H1 (cell line): ENCODE results near the gene STX17. TPM values are rescaled to one million over a fixed set of nuclear protein-coding genes. Genes with fewer than 3 reads are reported as not detected.
A peak's percentile ranks its signal among the peaks of the same experiment; 100 is the strongest.

ENCODE experiments used
- CTCF ChIA-PET: fragments of 300-600 bp; sonication (Branson Sonifier 250); formaldehyde crosslinking; loops from one replicate; lab custom pipeline; 2021; ENCODE audit not compliant: partially characterized antibody; lab: Charles Lee
- POLR2A ChIA-PET: fragments of 300-600 bp; sonication (Branson Sonifier 250); formaldehyde crosslinking; loops from one replicate; lab custom pipeline; 2021; ENCODE audit warnings: inconsistent platforms; ENCODE audit not compliant: partially characterized antibody; lab: Charles Lee
- DNase-seq, 2 experiments: peaks; one replicate each; pipeline versions ENCODE4 v3.0.0 to v3.0.0-alpha.2; 2010 to 2022; ENCODE audit warnings: low spot score in 2 of 2, low read depth in 1 of 2, mixed read lengths in 1 of 2
- FAIRE-seq: peaks from 2 replicates; lab custom pipeline; 2011; peaks lifted over from hg19 to GRCh38; lab: Jason Lieb, UNC
- H2AFZ ChIP-seq: 2 replicates; pipeline ENCODE4 v1.8.1; 2012; ENCODE audit warnings: low read length, inconsistent platforms
- H2AK5ac ChIP-seq: 2 replicates; pipeline ENCODE4 v1.6.1; 2013; ENCODE audit warnings: low read depth, low read length
- H2BK120ac ChIP-seq: replicated peaks from 2 replicates; pipeline ENCODE3; 2013; ENCODE audit warnings: low read depth, low read length, inconsistent platforms
- H2BK12ac ChIP-seq: 2 replicates; pipeline ENCODE4 v1.6.1; 2013; ENCODE audit warnings: low read depth, low read length
- H2BK15ac ChIP-seq: 2 replicates; pipeline ENCODE4 v1.6.1; 2013; ENCODE audit warnings: low read length
- H2BK20ac ChIP-seq: 2 replicates; pipeline ENCODE4 v1.6.1; 2013; ENCODE audit warnings: low read length
- H2BK5ac ChIP-seq: 2 replicates; pipeline ENCODE4 v1.6.1; 2013; ENCODE audit warnings: low read depth, low read length
- H3K14ac ChIP-seq: 2 replicates; pipeline ENCODE4 v1.6.1; 2013; ENCODE audit warnings: inconsistent platforms; ENCODE audit not compliant: insufficient read length
- H3K18ac ChIP-seq: 2 replicates; pipeline ENCODE4 v1.6.1; 2013; ENCODE audit warnings: low read length; ENCODE audit errors: extremely low read depth
- H3K23ac ChIP-seq: 2 replicates; pipeline ENCODE4 v1.6.1; 2013; ENCODE audit warnings: inconsistent platforms; ENCODE audit not compliant: insufficient read length
- H3K23me2 ChIP-seq: 2 replicates; pipeline ENCODE4 v1.6.1; 2013; ENCODE audit warnings: low read depth, low read length
- H3K27ac ChIP-seq: 2 replicates; pipeline ENCODE4 v1.6.1; 2011; ENCODE audit warnings: low read depth, low read length, inconsistent platforms
- H3K27me3 ChIP-seq, 4 experiments: replicated peaks in 1 of 4; 1 replicate in 1 of 4; 2 replicates in 3 of 4; pipeline versions ENCODE4 v1.6.1 to v1.8.1; 2011 to 2013; ENCODE audit warnings: low read length in 3 of 4, mild to moderate bottlenecking in 3 of 4, inconsistent platforms in 2 of 4, mixed read lengths in 2 of 4, moderate library complexity in 1 of 4; ENCODE audit not compliant: control insufficient read depth in 3 of 4, insufficient read depth in 3 of 4; ENCODE audit errors: extremely low read depth in 1 of 4
- H3K36me3 ChIP-seq, 4 experiments: 2 replicates each; pipeline versions ENCODE4 v1.6.1 to v1.8.1; 2011 to 2013; ENCODE audit warnings: mild to moderate bottlenecking in 4 of 4, low read length in 3 of 4, moderate library complexity in 2 of 4, control low read depth in 1 of 4, inconsistent platforms in 1 of 4; ENCODE audit not compliant: insufficient read depth in 4 of 4, control insufficient read depth in 2 of 4
- H3K4ac ChIP-seq: replicated peaks from 2 replicates; pipeline ENCODE3; 2013; ENCODE audit warnings: low read length, low read depth, mixed read lengths, inconsistent platforms; ENCODE audit not compliant: insufficient read length
- H3K4me1 ChIP-seq, 4 experiments: replicated peaks in 1 of 4; 1 replicate in 1 of 4; 2 replicates in 3 of 4; pipeline versions ENCODE4 v1.6.1 to v1.8.1; 2011 to 2013; ENCODE audit warnings: low read length in 3 of 4, inconsistent platforms in 2 of 4, mixed read lengths in 1 of 4; ENCODE audit not compliant: insufficient read depth in 4 of 4, control insufficient read depth in 3 of 4
- H3K4me2 ChIP-seq, 2 experiments: 2 replicates each; pipeline versions ENCODE4 v1.6.1 to v1.8.1; 2011 to 2013; ENCODE audit warnings: low read depth in 2 of 2, low read length in 2 of 2, control low read depth in 1 of 2, inconsistent platforms in 1 of 2, mild to moderate bottlenecking in 1 of 2; ENCODE audit not compliant: insufficient read depth in 1 of 2
- H3K4me3 ChIP-seq, 4 experiments: fragments of 200-600, 300-600 bp in 1 of 4; sonication (generic), shearing (Covaris generic), sonication (Bioruptor Twin) in 1 of 4; 2 replicates each; pipeline versions ENCODE4 v1.5.1 to v1.8.1; 2011 to 2016; ENCODE audit warnings: low read length in 4 of 4, low read depth in 3 of 4, control low read depth in 2 of 4, inconsistent platforms in 2 of 4, mild to moderate bottlenecking in 2 of 4, mixed read lengths in 1 of 4, moderate library complexity in 1 of 4; ENCODE audit not compliant: insufficient read depth in 2 of 4; ENCODE audit errors: extremely low read depth in 1 of 4
- H3K56ac ChIP-seq: replicated peaks from 2 replicates; pipeline ENCODE3; 2013; ENCODE audit warnings: low read depth, mild to moderate bottlenecking, mixed read lengths, low read length, inconsistent platforms; ENCODE audit not compliant: insufficient read length
- H3K79me1 ChIP-seq: 2 replicates; pipeline ENCODE4 v1.6.1; 2013; ENCODE audit warnings: low read depth, low read length, control low read depth
- H3K79me2 ChIP-seq, 2 experiments: 2 replicates each; pipeline versions ENCODE4 v1.6.1 to v1.8.1; 2012 to 2013; ENCODE audit warnings: low read length in 2 of 2, mild to moderate bottlenecking in 2 of 2, inconsistent platforms in 1 of 2; ENCODE audit not compliant: insufficient read depth in 2 of 2, control insufficient read depth in 1 of 2
- H3K9ac ChIP-seq, 4 experiments: replicated peaks in 1 of 4; 1 replicate in 1 of 4; 2 replicates in 3 of 4; pipeline versions ENCODE4 v1.6.1 to v1.8.1; 2011 to 2013; ENCODE audit warnings: low read depth in 3 of 4, low read length in 3 of 4, control low read depth in 2 of 4, mild to moderate bottlenecking in 2 of 4, moderate library complexity in 2 of 4, inconsistent platforms in 1 of 4; ENCODE audit errors: extremely low read depth in 1 of 4
- H3K9me3 ChIP-seq, 2 experiments: 2 replicates each; pipeline versions ENCODE4 v1.6.1 to v1.8.1; 2012 to 2013; ENCODE audit warnings: mild to moderate bottlenecking in 2 of 2, moderate library complexity in 2 of 2, control low read depth in 1 of 2, inconsistent platforms in 1 of 2, low read depth in 1 of 2, low read length in 1 of 2, mixed read lengths in 1 of 2; ENCODE audit not compliant: insufficient read depth in 2 of 2
- H4K20me1 ChIP-seq, 2 experiments: replicated peaks in 1 of 2; 2 replicates each; pipeline versions ENCODE3 to v1.8.1; 2011 to 2013; ENCODE audit warnings: inconsistent platforms in 2 of 2, low read length in 2 of 2, mild to moderate bottlenecking in 1 of 2; ENCODE audit not compliant: insufficient read depth in 2 of 2, control insufficient read depth in 1 of 2
- H4K5ac ChIP-seq: 2 replicates; pipeline ENCODE4 v1.6.1; 2013; ENCODE audit warnings: low read length, low read depth, mixed read lengths, inconsistent platforms; ENCODE audit not compliant: insufficient read length
- H4K8ac ChIP-seq: 2 replicates; pipeline ENCODE4 v1.8.0; 2013; ENCODE audit warnings: mild to moderate bottlenecking, moderate library complexity, low read length, inconsistent platforms; ENCODE audit not compliant: insufficient read depth; ENCODE audit errors: extremely low read depth
- H4K91ac ChIP-seq: replicated peaks from 2 replicates; pipeline ENCODE3; 2013; ENCODE audit warnings: low read length, mixed read lengths, inconsistent platforms; ENCODE audit not compliant: insufficient read length
- ASH2L ChIP-seq: fragments of 200-600, 300-600 bp; sonication (generic); IDR thresholded peaks from one replicate; pipeline ENCODE4 v1.7.1; 2017; ENCODE audit warnings: low read length
- CEBPB ChIP-seq: IDR thresholded peaks from 2 replicates; pipeline ENCODE4 v1.6.1; 2012; ENCODE audit warnings: low read depth, low read length
- CREB1 ChIP-seq: IDR thresholded peaks from 2 replicates; pipeline ENCODE4 v1.6.1; 2012; ENCODE audit warnings: inconsistent platforms
- GTF2F1 ChIP-seq: IDR thresholded peaks from 2 replicates; pipeline ENCODE4 v1.6.1; 2012; ENCODE audit warnings: low read depth, low read length, improper control_type of control experiment, borderline replicate concordance
- RAD21 ChIP-seq, 2 experiments: IDR thresholded peaks in 1 of 2; conservative IDR thresholded peaks in 1 of 2; 2 replicates each; pipeline ENCODE4 v1.6.1; 2011; ENCODE audit warnings: low read depth in 2 of 2, low read length in 2 of 2, improper control_type of control experiment in 1 of 2, inconsistent platforms in 1 of 2, mild to moderate bottlenecking in 1 of 2, moderate library complexity in 1 of 2
- SIX5 ChIP-seq: IDR thresholded peaks from 2 replicates; pipeline ENCODE4 v1.6.1; 2011; ENCODE audit warnings: mild to moderate bottlenecking, low read depth, low read length
- SP2 ChIP-seq: IDR thresholded peaks from 2 replicates; pipeline ENCODE4 v1.6.1; 2012; ENCODE audit warnings: mild to moderate bottlenecking, low read length, inconsistent platforms
- TAF7 ChIP-seq: optimal IDR thresholded peaks from 2 replicates; pipeline ENCODE3; 2011; ENCODE audit warnings: low read depth, mild to moderate bottlenecking, inconsistent platforms, low read length, moderate library complexity, borderline replicate concordance
- WGBS, 2 experiments: shearing (Covaris generic) in 1 of 2; methylation state at CpG; one replicate each; pipeline versions ENCODE4 v1.1.6 to v1.1.7; 2013 to 2015; ENCODE audit warnings: low lambda C conversion rate in 2 of 2, mixed read lengths in 2 of 2, inconsistent platforms in 1 of 2, low coverage in 1 of 2, missing lambda C conversion rate in 1 of 2; ENCODE audit not compliant: insufficient replicate concordance in 2 of 2, insufficient coverage in 1 of 2, insufficient read length in 1 of 2; ENCODE audit errors: extremely low coverage in 1 of 2, missing lambda C conversion rate in 1 of 2; 5-methylcytosine and 5-hydroxymethylcytosine counted together
- polyA plus RNA-seq, 7 experiments: library from polyadenylated mRNA; depleted of rRNA in 3 of 7; stranded (reverse) in 5 of 7; unstranded in 2 of 7; fragments of >200 nt in 5 of 7; fragments of 200-250 nt in 2 of 7; gene quantifications; 1 replicate in 5 of 7; 2 replicates in 1 of 7; 4 replicates in 1 of 7; pipeline versions ENCODE4 v1.2.1 to v1.2.3, GENCODE V29; 2011 to 2013; ENCODE audit warnings: missing spikeins in 2 of 7, mixed read lengths in 2 of 7
- total RNA-seq: library from RNA; stranded (reverse); fragmentation: NEBNext Ultra II Directional; extraction: Animal tissue kit (Norgen Biotek cat#: 25700); gene quantifications from 2 replicates; pipeline ENCODE4 v1.2.1, GENCODE V29; 2021
- TF ChIP-seq, protein P1 (sequence below): IDR thresholded peaks from 2 replicates; pipeline ENCODE4 v1.6.1; 2011; ENCODE audit warnings: low read depth, mild to moderate bottlenecking, low read length; ENCODE audit not compliant: insufficient read depth
- TF ChIP-seq, protein P2 (sequence below), 3 experiments: IDR thresholded peaks; 1 replicate in 2 of 3; 2 replicates in 1 of 3; pipeline versions ENCODE4 v1.5.1 to v1.6.1; 2011; ENCODE audit warnings: low read length in 3 of 3, mild to moderate bottlenecking in 3 of 3, inconsistent platforms in 2 of 3, low read depth in 1 of 3, moderate library complexity in 1 of 3; ENCODE audit not compliant: insufficient read depth in 1 of 3; ENCODE audit errors: control extremely low read depth in 1 of 3

The STX17 gene
- total and polyA plus RNA-seq, 2 of the 8 experiments (the other 6 are each of a cell fraction or from before 2014, with no cell fraction given): 4.5 to 16.3 TPM

DNA sequence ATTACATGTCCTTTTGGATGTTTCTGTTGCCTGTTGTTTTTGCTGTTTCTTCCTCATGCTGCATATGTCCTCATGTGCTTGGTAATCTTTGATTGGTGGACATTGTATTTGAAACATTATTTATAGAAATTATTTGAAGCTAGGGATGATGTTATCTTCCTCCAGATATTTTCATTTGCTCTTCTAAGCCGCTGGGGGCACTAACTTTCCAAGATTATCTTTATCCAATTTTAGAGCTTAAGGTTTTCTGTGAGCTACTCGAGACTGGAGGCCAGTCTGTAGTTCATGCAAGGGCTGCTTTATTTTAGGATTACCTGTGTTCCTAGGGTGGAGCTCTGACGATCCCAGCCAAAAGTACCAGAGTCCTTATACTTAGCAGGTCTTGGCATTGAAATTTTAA lies 40.9 kb downstream of the STX17 start:
- Histone ChIP-seq H3K36me3 (no peaks in the 10 kb centered on the region), H3K4me3 (no peak overlapping the region), H4K8ac (no peak overlapping the region), H4K20me1 (no peaks in the 10 kb centered on the region), H3K18ac (no peak overlapping the region), H3K56ac (no peak overlapping the region), H2BK15ac (no peak overlapping the region), H3K79me1 (no peaks in the 10 kb centered on the region), H2BK12ac (no peak overlapping the region), H3K9me3 (no peaks in the 10 kb centered on the region), H2AK5ac (no peak overlapping the region), H3K9ac (no peak overlapping the region), H3K23me2 (no peaks in the 10 kb centered on the region), H2BK5ac (no peak overlapping the region), H3K4me1 (no peaks in the 10 kb centered on the region), H4K5ac (no peak overlapping the region), H4K91ac (no peak overlapping the region), H2BK120ac (no peak overlapping the region), H3K14ac (no peak overlapping the region), H3K27me3 (no peaks in the 10 kb centered on the region), H2BK20ac (no peak overlapping the region), H2AFZ (no peak overlapping the region), H3K27ac (no peak overlapping the region), H3K23ac (no peak overlapping the region), H3K79me2 (no peaks in the 10 kb centered on the region), H3K4ac (no peak overlapping the region), H3K4me2 (no peak overlapping the region)
- DNase-seq: no peak
- CTCF ChIA-PET: interaction anchor here (0.6 to 2.8 kb wide), 28 partner anchors 8 to 502 kb away, joined by 3 to 26 read pairs (median 4); partner anchors contain the start of gene NR4A3
- POLR2A ChIA-PET: interaction anchor here (1.1 kb wide), 1 partner anchor 84 kb away, joined by 3 read pairs; no protein-coding TSS in a partner anchor
- no peak for FAIRE-seq
- WGBS, 2 experiments: 60% methylated on average over 3 of the region's 3 CpGs; no CpG with 5 or more reads in 1 of the 2 experiments
- TF ChIP-seq ASH2L: no peak
- TF ChIP-seq SIX5: no peak
- TF ChIP-seq GTF2F1: no peak
- TF ChIP-seq CEBPB: no peak
- TF ChIP-seq, protein P1, sequence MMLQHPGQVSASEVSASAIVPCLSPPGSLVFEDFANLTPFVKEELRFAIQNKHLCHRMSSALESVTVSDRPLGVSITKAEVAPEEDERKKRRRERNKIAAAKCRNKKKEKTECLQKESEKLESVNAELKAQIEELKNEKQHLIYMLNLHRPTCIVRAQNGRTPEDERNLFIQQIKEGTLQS: no peak
- peak; percentile 22 to 26; a peak in 3 of 4 replicates for TF ChIP-seq RAD21 (IDR thresholded peaks at IDR 0.05 in 1 of 2, conservative IDR thresholded peaks at IDR 0.05 in 1 of 2; ENCODE audit: low read depth in 2 of 2, low read length in 2 of 2)
- TF ChIP-seq, protein P2, sequence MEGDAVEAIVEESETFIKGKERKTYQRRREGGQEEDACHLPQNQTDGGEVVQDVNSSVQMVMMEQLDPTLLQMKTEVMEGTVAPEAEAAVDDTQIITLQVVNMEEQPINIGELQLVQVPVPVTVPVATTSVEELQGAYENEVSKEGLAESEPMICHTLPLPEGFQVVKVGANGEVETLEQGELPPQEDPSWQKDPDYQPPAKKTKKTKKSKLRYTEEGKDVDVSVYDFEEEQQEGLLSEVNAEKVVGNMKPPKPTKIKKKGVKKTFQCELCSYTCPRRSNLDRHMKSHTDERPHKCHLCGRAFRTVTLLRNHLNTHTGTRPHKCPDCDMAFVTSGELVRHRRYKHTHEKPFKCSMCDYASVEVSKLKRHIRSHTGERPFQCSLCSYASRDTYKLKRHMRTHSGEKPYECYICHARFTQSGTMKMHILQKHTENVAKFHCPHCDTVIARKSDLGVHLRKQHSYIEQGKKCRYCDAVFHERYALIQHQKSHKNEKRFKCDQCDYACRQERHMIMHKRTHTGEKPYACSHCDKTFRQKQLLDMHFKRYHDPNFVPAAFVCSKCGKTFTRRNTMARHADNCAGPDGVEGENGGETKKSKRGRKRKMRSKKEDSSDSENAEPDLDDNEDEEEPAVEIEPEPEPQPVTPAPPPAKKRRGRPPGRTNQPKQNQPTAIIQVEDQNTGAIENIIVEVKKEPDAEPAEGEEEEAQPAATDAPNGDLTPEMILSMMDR (IDR thresholded peaks at IDR 0.05; ENCODE audit: control extremely low read depth in 1 of 3, insufficient read depth in 1 of 3, low read depth in 1 of 3, low read length in 3 of 3): peak in 2 of 3 experiments; percentile 4 to 23; a peak in 2 of 4 replicates
- TF ChIP-seq CREB1: no peak
- no peak for TF ChIP-seq SP2
- TF ChIP-seq TAF7: no peak
- TF ChIP-seq, all 59 proteins: peak for 2
